GM12801 (cell line): ENCODE data around the gene CDK6.

ENCODE experiments used
- CTCF ChIP-seq: IDR thresholded peaks from one replicate; pipeline ENCODE4 v1.5.1; 2011; ENCODE audit warnings: control low read depth; ENCODE audit not compliant: insufficient read length; ENCODE audit errors: extremely low read depth

CDK6 gene

GRCh38 chr7:92836489-92836999 lies at the start of gene CDK6:
Gene CDK6 (minus strand): TSS chr7:92836573. CDS start chr7:92833323, 3,250 bp downstream.
- no peak for TF ChIP-seq CTCF

- TF ChIP-seq CTCF: no peak
Measured at GRCh38 chr7:92884218-92884617, 47.8 kb upstream of the CDK6 start.

GRCh38 chr7:92882760-92883159 lies 46.4 kb upstream of the CDK6 start:
- no peak for TF ChIP-seq CTCF

GRCh38 chr7:92881091-92881485 lies 44.7 kb upstream of the CDK6 start:
- TF ChIP-seq CTCF: no peak

- TF ChIP-seq CTCF: no peak
Measured at GRCh38 chr7:92880212-92881090, 44.1 kb upstream of the CDK6 start.

GRCh38 chr7:92877367-92877766 lies 41.0 kb upstream of the CDK6 start:
- TF ChIP-seq CTCF: no peak

GRCh38 chr7:92876836-92877235 lies 40.5 kb upstream of the CDK6 start:
- TF ChIP-seq CTCF: no peak
